ENCODE measurements around the gene SSBP3.

DNA sequence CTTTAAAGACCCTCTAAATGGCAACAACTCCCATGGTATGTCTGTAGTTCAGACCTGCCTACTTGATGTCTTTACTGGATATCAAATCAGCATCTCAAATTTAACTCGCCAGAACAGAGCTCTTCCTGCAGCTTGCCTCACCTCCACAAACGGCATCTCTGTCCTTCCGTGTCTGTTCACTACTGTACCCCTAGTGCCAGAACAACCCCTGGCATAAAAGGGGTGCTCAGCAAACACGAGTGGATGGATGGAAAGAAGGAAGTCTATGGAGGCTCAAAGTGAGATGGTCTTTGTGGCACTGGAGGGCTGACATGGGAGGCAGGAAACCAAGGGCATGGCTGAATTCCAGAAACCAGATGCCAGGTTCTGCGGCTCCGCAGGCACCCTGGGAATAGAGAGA is 183.5 kb downstream of the SSBP3 start:
- TF ChIP-seq EP300 (IDR thresholded peaks at IDR 0.05) (no peak), POLR2A (IDR thresholded peaks at IDR 0.05) (no peak)
- TF ChIP-seq, protein P1, sequence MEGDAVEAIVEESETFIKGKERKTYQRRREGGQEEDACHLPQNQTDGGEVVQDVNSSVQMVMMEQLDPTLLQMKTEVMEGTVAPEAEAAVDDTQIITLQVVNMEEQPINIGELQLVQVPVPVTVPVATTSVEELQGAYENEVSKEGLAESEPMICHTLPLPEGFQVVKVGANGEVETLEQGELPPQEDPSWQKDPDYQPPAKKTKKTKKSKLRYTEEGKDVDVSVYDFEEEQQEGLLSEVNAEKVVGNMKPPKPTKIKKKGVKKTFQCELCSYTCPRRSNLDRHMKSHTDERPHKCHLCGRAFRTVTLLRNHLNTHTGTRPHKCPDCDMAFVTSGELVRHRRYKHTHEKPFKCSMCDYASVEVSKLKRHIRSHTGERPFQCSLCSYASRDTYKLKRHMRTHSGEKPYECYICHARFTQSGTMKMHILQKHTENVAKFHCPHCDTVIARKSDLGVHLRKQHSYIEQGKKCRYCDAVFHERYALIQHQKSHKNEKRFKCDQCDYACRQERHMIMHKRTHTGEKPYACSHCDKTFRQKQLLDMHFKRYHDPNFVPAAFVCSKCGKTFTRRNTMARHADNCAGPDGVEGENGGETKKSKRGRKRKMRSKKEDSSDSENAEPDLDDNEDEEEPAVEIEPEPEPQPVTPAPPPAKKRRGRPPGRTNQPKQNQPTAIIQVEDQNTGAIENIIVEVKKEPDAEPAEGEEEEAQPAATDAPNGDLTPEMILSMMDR (IDR thresholded peaks at IDR 0.05) = no peak
